ENCODE data around the gene SLC25A41.
"Not testable (repeated sequence)": the region's sequence is repeated elsewhere in the genome, so short reads cannot be mapped to it uniquely, and the experiment has no call there.

Gene SLC25A41

DNA sequence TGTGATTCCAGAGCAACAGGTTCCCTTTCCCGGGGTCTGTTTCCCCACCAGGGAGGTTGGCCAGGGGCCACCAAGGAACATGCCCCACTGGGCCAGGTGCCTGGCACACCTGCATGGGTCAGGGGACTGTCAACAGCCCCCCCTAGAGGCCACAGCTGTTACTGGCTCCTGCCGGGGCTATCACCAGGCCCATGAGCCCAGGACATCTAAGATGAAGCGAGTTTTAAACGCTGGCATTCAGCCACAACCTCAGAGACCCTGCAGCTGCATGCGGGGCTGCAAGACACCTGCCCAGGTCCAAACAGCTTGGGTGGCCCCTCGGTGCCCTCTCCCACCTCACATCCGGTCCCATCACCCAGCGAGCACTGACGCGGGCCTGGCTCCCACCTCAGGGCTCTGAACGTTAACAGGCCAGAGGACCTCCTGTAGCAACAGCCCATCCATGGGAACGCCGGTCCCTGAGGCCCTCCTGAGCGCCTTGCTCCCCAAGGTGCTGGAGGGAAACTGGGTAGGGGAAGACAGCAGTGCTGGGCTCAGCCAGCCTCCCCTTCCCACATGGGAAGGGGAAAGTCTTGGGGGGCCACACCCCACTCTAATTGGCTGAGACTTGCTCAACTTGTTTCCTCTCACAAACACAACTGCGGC lies 21.0 kb downstream of the SLC25A41 start:
- Histone ChIP-seq H3K27me3 (replicated peaks; ENCODE audit: control insufficient read depth, insufficient read depth, low read length, poor library complexity, severe bottlenecking) (no peaks in the 10 kb centered on the region), H3K9me3 (ENCODE audit: control insufficient read depth, low read length) (no peaks in the 10 kb centered on the region), H3K4me1 (ENCODE audit: control insufficient read depth, insufficient read depth, low read length, poor library complexity, severe bottlenecking) (no peaks in the 10 kb centered on the region), H3K4me3 (ENCODE audit: insufficient read depth, low read depth, low read length, poor library complexity, severe bottlenecking) (no peak overlapping the region), H3K36me3 (ENCODE audit: control insufficient read depth, insufficient read depth, low read length) (peaks cover 39% of the 10 kb centered on the region), H3K27ac (ENCODE audit: insufficient read depth, low read length, poor library complexity, severe bottlenecking) (no peak overlapping the region)
- peak in 2 of 3 donors; percentile 16 to 23 for DNase-seq

GRCh38 chr19:6412061-6412446 lies 21.5 kb downstream of the SLC25A41 start:
- no peak for DNase-seq
- no peaks in the 10 kb centered on the region for H3K27me3 ChIP-seq (replicated peaks; ENCODE audit: control insufficient read depth, insufficient read depth, low read length, poor library complexity, severe bottlenecking)
- H3K9me3 ChIP-seq (ENCODE audit: control insufficient read depth, low read length): no peaks in the 10 kb centered on the region
- H3K4me1 ChIP-seq (ENCODE audit: control insufficient read depth, insufficient read depth, low read length, poor library complexity, severe bottlenecking): no peaks in the 10 kb centered on the region
- H3K27ac ChIP-seq (ENCODE audit: insufficient read depth, low read length, poor library complexity, severe bottlenecking): no peak overlapping the region
- no peak overlapping the region for H3K4me3 ChIP-seq (ENCODE audit: insufficient read depth, low read depth, low read length, poor library complexity, severe bottlenecking)
- peaks cover 34% of the 10 kb centered on the region for H3K36me3 ChIP-seq (ENCODE audit: control insufficient read depth, insufficient read depth, low read length)

DNA sequence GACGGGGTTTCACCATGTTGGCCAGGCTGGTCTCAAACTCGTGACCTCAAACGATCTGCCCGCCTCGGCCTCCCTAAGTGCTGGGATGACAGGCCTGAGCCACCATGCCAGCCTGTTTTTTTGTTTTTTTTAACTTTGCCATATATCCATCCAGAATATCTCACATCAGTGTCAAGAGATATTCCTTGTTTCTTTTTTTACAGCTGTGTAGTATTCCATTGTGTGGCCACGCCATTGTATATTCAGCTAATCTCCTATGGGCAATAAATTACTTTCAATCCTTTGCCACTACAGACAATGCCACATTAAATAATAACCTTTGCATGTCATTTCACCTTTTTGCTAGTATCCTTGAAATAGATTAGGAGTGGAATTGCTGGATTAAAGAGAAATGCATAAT lies 24.2 kb downstream of the SLC25A41 start:
- Histone ChIP-seq H3K4me3 (ENCODE audit: insufficient read depth, low read depth, low read length, poor library complexity, severe bottlenecking) (no peak overlapping the region), H3K27ac (ENCODE audit: insufficient read depth, low read length, poor library complexity, severe bottlenecking) (no peak overlapping the region), H3K4me1 (ENCODE audit: control insufficient read depth, insufficient read depth, low read length, poor library complexity, severe bottlenecking) (no peaks in the 10 kb centered on the region), H3K36me3 (ENCODE audit: control insufficient read depth, insufficient read depth, low read length) (peaks cover 7% of the 10 kb centered on the region), H3K9me3 (ENCODE audit: control insufficient read depth, low read length) (no peaks in the 10 kb centered on the region), H3K27me3 (replicated peaks; ENCODE audit: control insufficient read depth, insufficient read depth, low read length, poor library complexity, severe bottlenecking) (no peaks in the 10 kb centered on the region)
- no peak for DNase-seq

GRCh38 chr19:6406401-6406800 lies 27.2 kb downstream of the SLC25A41 start:
- DNase-seq: no peak
- H3K36me3 ChIP-seq (ENCODE audit: control insufficient read depth, insufficient read depth, low read length): no peaks in the 10 kb centered on the region
- H3K27ac ChIP-seq (ENCODE audit: insufficient read depth, low read length, poor library complexity, severe bottlenecking): no peak overlapping the region
- no peaks in the 10 kb centered on the region for H3K4me1 ChIP-seq (ENCODE audit: control insufficient read depth, insufficient read depth, low read length, poor library complexity, severe bottlenecking)
- no peaks in the 10 kb centered on the region for H3K27me3 ChIP-seq (replicated peaks; ENCODE audit: control insufficient read depth, insufficient read depth, low read length, poor library complexity, severe bottlenecking)
- H3K9me3 ChIP-seq (ENCODE audit: control insufficient read depth, low read length): no peaks in the 10 kb centered on the region
- H3K4me3 ChIP-seq (ENCODE audit: insufficient read depth, low read depth, low read length, poor library complexity, severe bottlenecking): no peak overlapping the region

GRCh38 chr19:6402837-6403608 lies 30.5 kb downstream of the SLC25A41 start:
- no peak overlapping the region for H3K4me3 ChIP-seq (ENCODE audit: insufficient read depth, low read depth, low read length, poor library complexity, severe bottlenecking)
- H3K27ac ChIP-seq (ENCODE audit: insufficient read depth, low read length, poor library complexity, severe bottlenecking): no peak overlapping the region
- no peaks in the 10 kb centered on the region for H3K36me3 ChIP-seq (ENCODE audit: control insufficient read depth, insufficient read depth, low read length)
- no peaks in the 10 kb centered on the region for H3K9me3 ChIP-seq (ENCODE audit: control insufficient read depth, low read length)
- DNase-seq: no peak
- H3K27me3 ChIP-seq (replicated peaks; ENCODE audit: control insufficient read depth, insufficient read depth, low read length, poor library complexity, severe bottlenecking): no peaks in the 10 kb centered on the region
- no peaks in the 10 kb centered on the region for H3K4me1 ChIP-seq (ENCODE audit: control insufficient read depth, insufficient read depth, low read length, poor library complexity, severe bottlenecking)

DNA sequence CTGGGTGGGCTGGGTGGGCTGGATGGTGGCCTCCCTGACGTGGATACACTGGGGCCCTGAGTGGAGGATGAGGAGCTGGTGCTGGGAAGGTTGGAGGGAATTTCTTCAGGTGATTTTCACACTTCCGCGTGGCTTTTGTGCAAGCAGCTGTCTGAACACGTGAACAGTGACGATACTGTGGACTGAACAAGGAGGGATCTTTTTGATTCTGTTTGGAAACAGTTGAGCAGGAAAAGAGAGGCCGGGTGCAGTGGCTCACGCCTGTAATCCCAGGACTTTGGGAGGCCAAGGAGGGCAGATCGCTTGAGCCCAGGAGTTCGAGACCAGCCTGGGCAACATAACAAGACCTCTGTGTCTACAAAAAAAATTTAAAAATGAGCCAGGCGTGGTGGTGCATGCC lies 31.5 kb downstream of the SLC25A41 start:
- H3K27ac ChIP-seq (ENCODE audit: insufficient read depth, low read length, poor library complexity, severe bottlenecking): no peak overlapping the region
- no peaks in the 10 kb centered on the region for H3K36me3 ChIP-seq (ENCODE audit: control insufficient read depth, insufficient read depth, low read length)
- no peak for DNase-seq
- H3K9me3 ChIP-seq (ENCODE audit: control insufficient read depth, low read length): no peaks in the 10 kb centered on the region
- no peaks in the 10 kb centered on the region for H3K27me3 ChIP-seq (replicated peaks; ENCODE audit: control insufficient read depth, insufficient read depth, low read length, poor library complexity, severe bottlenecking)
- no peak overlapping the region for H3K4me3 ChIP-seq (ENCODE audit: insufficient read depth, low read depth, low read length, poor library complexity, severe bottlenecking)
- H3K4me1 ChIP-seq (ENCODE audit: control insufficient read depth, insufficient read depth, low read length, poor library complexity, severe bottlenecking): no peaks in the 10 kb centered on the region

DNA sequence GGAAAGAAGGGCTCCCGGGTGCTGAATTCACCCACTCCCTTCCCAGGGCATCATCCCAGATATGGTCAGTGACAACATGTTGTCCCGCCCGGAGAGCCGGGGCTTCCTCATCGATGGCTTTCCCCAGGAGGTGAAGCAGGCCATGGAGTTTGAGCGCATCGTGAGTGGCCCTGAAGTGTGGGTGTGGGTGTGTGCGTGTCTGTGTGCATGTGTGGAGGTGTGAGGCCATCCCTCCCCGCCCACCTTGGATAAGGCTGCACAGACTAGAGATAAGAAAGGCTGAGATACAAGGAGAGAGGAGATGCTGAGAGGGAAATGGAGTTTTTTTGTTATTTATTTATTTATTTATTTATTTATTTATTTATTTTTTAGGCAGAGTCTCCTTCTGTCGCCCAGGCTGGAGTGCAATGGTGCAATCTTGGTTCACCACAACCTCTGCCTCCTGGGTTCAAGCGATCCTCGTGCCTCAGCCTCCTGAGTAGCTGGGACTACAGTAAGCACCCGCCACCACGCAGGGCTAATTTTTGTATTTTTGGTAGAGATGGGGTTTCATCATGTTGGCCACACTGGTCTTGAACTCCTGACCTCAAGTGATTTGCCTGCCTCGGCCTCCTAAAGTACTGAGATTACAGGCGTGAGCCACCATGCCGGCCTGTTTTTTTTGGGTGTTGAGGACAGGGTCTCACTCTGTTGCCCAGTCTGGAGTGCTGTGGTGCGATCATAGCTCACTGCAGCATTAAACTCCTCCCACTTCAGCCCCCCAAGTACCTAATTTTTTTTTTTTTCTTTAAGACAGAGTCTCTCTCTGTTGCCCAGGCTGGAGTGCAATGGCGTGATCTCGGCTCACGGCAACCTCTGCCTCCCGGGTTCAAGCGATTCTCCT lies 33.3 kb downstream of the SLC25A41 start:
- H3K4me1 ChIP-seq (ENCODE audit: control insufficient read depth, insufficient read depth, low read length, poor library complexity, severe bottlenecking); H3K9me3 ChIP-seq (ENCODE audit: control insufficient read depth, low read length); H3K4me3 ChIP-seq (ENCODE audit: insufficient read depth, low read depth, low read length, poor library complexity, severe bottlenecking); DNase-seq; H3K27ac ChIP-seq (ENCODE audit: insufficient read depth, low read length, poor library complexity, severe bottlenecking); H3K27me3 ChIP-seq (replicated peaks; ENCODE audit: control insufficient read depth, insufficient read depth, low read length, poor library complexity, severe bottlenecking); H3K36me3 ChIP-seq (ENCODE audit: control insufficient read depth, insufficient read depth, low read length): not testable (repeated sequence)

DNA sequence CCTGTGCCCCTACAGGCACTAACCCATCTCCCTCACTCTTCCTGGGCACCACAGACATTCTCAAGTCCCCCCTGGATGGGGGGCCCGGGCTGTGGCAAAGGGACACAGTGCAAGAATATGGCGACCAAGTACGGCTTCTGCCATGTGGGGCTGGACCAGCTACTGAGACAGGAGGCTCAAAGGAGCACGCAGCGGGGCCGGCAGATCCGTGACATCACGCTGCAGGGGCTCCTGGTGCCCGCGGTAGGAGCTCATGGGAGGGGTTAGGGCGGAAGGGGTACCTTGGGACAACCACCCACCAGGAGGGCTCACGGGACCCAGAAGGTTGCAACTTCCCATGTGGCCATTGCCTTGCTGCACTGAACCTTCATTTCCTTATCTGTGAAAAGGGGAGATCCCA lies 37.3 kb downstream of the SLC25A41 start:
- H3K27me3 ChIP-seq (replicated peaks; ENCODE audit: control insufficient read depth, insufficient read depth, low read length, poor library complexity, severe bottlenecking): no peaks in the 10 kb centered on the region
- no peak overlapping the region for H3K4me3 ChIP-seq (ENCODE audit: insufficient read depth, low read depth, low read length, poor library complexity, severe bottlenecking)
- H3K36me3 ChIP-seq (ENCODE audit: control insufficient read depth, insufficient read depth, low read length): no peaks in the 10 kb centered on the region
- H3K9me3 ChIP-seq (ENCODE audit: control insufficient read depth, low read length): no peaks in the 10 kb centered on the region
- H3K4me1 ChIP-seq (ENCODE audit: control insufficient read depth, insufficient read depth, low read length, poor library complexity, severe bottlenecking): peaks cover 9% of the 10 kb centered on the region
- DNase-seq: no peak
- no peak overlapping the region for H3K27ac ChIP-seq (ENCODE audit: insufficient read depth, low read length, poor library complexity, severe bottlenecking)

GRCh38 chr19:6394831-6395230 lies 38.7 kb downstream of the SLC25A41 start:
- H3K9me3 ChIP-seq (ENCODE audit: control insufficient read depth, low read length): no peaks in the 10 kb centered on the region
- H3K4me1 ChIP-seq (ENCODE audit: control insufficient read depth, insufficient read depth, low read length, poor library complexity, severe bottlenecking): peaks cover 9% of the 10 kb centered on the region
- no peak overlapping the region for H3K27ac ChIP-seq (ENCODE audit: insufficient read depth, low read length, poor library complexity, severe bottlenecking)
- DNase-seq: no peak
- H3K27me3 ChIP-seq (replicated peaks; ENCODE audit: control insufficient read depth, insufficient read depth, low read length, poor library complexity, severe bottlenecking): no peaks in the 10 kb centered on the region
- peaks cover 5% of the 10 kb centered on the region for H3K36me3 ChIP-seq (ENCODE audit: control insufficient read depth, insufficient read depth, low read length)
- no peak overlapping the region for H3K4me3 ChIP-seq (ENCODE audit: insufficient read depth, low read depth, low read length, poor library complexity, severe bottlenecking)

- Histone ChIP-seq H3K4me1 (ENCODE audit: control insufficient read depth, insufficient read depth, low read length, poor library complexity, severe bottlenecking) (peaks cover 9% of the 10 kb centered on the region), H3K36me3 (ENCODE audit: control insufficient read depth, insufficient read depth, low read length) (peaks cover 11% of the 10 kb centered on the region), H3K27ac (ENCODE audit: insufficient read depth, low read length, poor library complexity, severe bottlenecking) (peak overlapping the region; percentile 97), H3K9me3 (ENCODE audit: control insufficient read depth, low read length) (no peaks in the 10 kb centered on the region), H3K4me3 (ENCODE audit: insufficient read depth, low read depth, low read length, poor library complexity, severe bottlenecking) (peak overlapping the region; percentile 79), H3K27me3 (replicated peaks; ENCODE audit: control insufficient read depth, insufficient read depth, low read length, poor library complexity, severe bottlenecking) (no peaks in the 10 kb centered on the region)
- DNase-seq: peak in 1 of 3 donors; percentile 42
These were observed 39.6 kb downstream of the SLC25A41 start for GRCh38 chr19:6393983-6394412.

Measured in effector memory CD4-positive, alpha-beta T cell (primary cell).